Measurements from ENCODE around the gene C1QTNF7. TPM values are rescaled to one million over a fixed set of nuclear protein-coding genes. Genes with fewer than 3 reads are reported as not detected.

The C1QTNF7 gene
- total RNA-seq, 1 donor from 2014 or later = 28.2 TPM

GRCh38 chr4:15457406-15458201 is 29.8 kb downstream of the C1QTNF7 start:
- DNase-seq (ENCODE audit: low spot score) = no peak

GRCh38 chr4:15458616-15459015 is 30.8 kb downstream of the C1QTNF7 start:
- no peak for DNase-seq (ENCODE audit: low spot score)

- no peak for DNase-seq (ENCODE audit: low spot score)
Measured at GRCh38 chr4:15459706-15460105, 31.9 kb downstream of the C1QTNF7 start.

GRCh38 chr4:15466596-15466995 is 38.8 kb downstream of the C1QTNF7 start:
- DNase-seq (ENCODE audit: low spot score) = no peak

GRCh38 chr4:15469402-15470127 is 41.7 kb downstream of the C1QTNF7 start, which contains the start of gene CC2D2A:
TSS of gene CC2D2A (plus strand) at chr4:15469882. CDS start at chr4:15475933, 6,051 bp downstream.
- no peak for DNase-seq (ENCODE audit: low spot score)

GRCh38 chr4:15470128-15470475 is 42.3 kb downstream of the C1QTNF7 start:
- DNase-seq (ENCODE audit: low spot score) = no peak

GRCh38 chr4:15476396-15476795 is 48.6 kb downstream of the C1QTNF7 start:
- DNase-seq (ENCODE audit: low spot score) = no peak

GRCh38 chr4:15478724-15479088 is 50.9 kb downstream of the C1QTNF7 start:
- DNase-seq (ENCODE audit: low spot score) = no peak

GRCh38 chr4:15479089-15479912 is 51.5 kb downstream of the C1QTNF7 start:
- peak; percentile 40 for DNase-seq (ENCODE audit: low spot score)

GRCh38 chr4:15479913-15480185 is 52.0 kb downstream of the C1QTNF7 start:
- no peak for DNase-seq (ENCODE audit: low spot score)

GRCh38 chr4:15481961-15482745 is 54.3 kb downstream of the C1QTNF7 start:
- DNase-seq (ENCODE audit: low spot score) = no peak

- no peak for DNase-seq (ENCODE audit: low spot score)
Measured at GRCh38 chr4:15482842-15483241, 55.0 kb downstream of the C1QTNF7 start.

- DNase-seq (ENCODE audit: low spot score) = no peak
Measured at GRCh38 chr4:15488136-15488535, 60.3 kb downstream of the C1QTNF7 start.

- DNase-seq (ENCODE audit: low spot score) = no peak
Measured at GRCh38 chr4:15488658-15489470, 61.0 kb downstream of the C1QTNF7 start.

GRCh38 chr4:15489551-15489950 is 61.7 kb downstream of the C1QTNF7 start:
- no peak for DNase-seq (ENCODE audit: low spot score)

GRCh38 chr4:15493411-15493810 is 65.6 kb downstream of the C1QTNF7 start:
- DNase-seq (ENCODE audit: low spot score) = no peak

GRCh38 chr4:15495621-15496020 is 67.8 kb downstream of the C1QTNF7 start:
- DNase-seq (ENCODE audit: low spot score) = no peak

Data from mucosa of gallbladder (tissue), 1 donor.